ENCODE results near the gene XAGE1B. TPM values are rescaled to one million over a fixed set of nuclear protein-coding genes. Genes with fewer than 3 reads are reported as not detected.
"Not testable (repeated sequence)": the region's sequence is repeated elsewhere in the genome, so short reads cannot be mapped to it uniquely, and the experiment has no call there.

Gene XAGE1B, protein sequence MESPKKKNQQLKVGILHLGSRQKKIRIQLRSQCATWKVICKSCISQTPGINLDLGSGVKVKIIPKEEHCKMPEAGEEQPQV
- total RNA-seq = under 1 TPM in 1 of 2 donors, not detected in 1; 0.68 TPM
- not detected for polyA plus RNA-seq (ENCODE audit: insufficient read length in 6 of 6)
- long read RNA-seq, donor 1 = 0 reads
- long read RNA-seq, donor 2 = 0 reads
- long read RNA-seq, donor 3 = 0 reads
- long read RNA-seq, donor 4 = 0 reads
- long read RNA-seq, donor 5 = 0 reads
- long read RNA-seq, donor 6 = 0 reads
- long read RNA-seq, donor 7 = 0 reads
- long read RNA-seq, donor 8 = 0 reads
- long read RNA-seq, donor 9 = 0 reads
- long read RNA-seq, donor 10 = 0 reads
- long read RNA-seq, donor 11 = 0 reads
- long read RNA-seq, donor 12 = 0 reads

DNA sequence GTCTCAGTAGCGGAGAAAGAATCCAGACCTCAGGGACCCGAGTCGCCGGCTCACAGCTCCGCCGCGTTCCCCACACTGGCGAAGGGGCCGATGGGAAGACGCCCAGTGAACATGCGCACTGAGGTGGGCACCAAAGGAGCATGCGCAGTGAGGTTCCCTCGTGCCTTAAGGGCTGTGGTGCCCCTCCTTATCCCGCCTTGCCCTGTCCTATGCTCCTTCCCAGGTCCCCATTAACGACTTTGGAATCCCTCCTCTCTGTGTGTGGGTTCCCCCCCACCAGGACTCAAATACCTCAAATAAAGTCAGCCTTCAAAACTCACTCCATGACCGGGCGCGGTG, at the start of gene XAGE1B:
Gene XAGE1B (minus strand): TSS at position 77 of the 339 bp plus-strand sequence. CDS start 1,536 bp downstream, outside the sequence.
- H3K4me1 ChIP-seq; H3K9me3 ChIP-seq; H3K4me3 ChIP-seq; ATAC-seq; intact Hi-C loops (cut with DNase I); H3K27ac ChIP-seq; H3K27me3 ChIP-seq; DNase-seq; H3K36me3 ChIP-seq: not testable (repeated sequence)

DNA sequence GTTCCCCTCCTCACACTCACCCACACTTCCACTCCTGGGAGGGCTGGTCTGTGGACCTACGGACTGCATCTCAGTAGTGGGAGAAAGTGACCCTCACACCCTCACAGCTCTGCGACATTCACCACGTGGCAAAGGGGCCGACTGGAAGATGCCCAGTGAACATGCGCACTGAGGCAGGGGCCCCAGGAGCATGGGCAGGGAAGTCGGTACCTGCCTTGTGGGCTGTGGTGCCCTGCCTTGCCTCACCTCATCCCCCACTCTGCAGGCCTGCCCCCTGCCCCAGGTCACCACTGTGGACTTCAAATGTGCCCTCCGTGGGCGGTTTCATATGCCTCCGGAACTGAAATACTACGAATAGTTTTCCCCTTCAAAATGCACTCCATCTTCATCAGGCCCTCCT, 46.2 kb upstream of the XAGE1B start:
- Histone ChIP-seq H3K4me3 (no peak overlapping the region), H3K27ac (no peak overlapping the region), H3K4me1 (no peaks in the 10 kb centered on the region), H3K27me3 (peaks cover 0 to 6% of the 10 kb centered on the region in 2 donors), H3K36me3 (no peaks in the 10 kb centered on the region), H3K9me3 (no peaks in the 10 kb centered on the region)
- TF ChIP-seq, protein P1, sequence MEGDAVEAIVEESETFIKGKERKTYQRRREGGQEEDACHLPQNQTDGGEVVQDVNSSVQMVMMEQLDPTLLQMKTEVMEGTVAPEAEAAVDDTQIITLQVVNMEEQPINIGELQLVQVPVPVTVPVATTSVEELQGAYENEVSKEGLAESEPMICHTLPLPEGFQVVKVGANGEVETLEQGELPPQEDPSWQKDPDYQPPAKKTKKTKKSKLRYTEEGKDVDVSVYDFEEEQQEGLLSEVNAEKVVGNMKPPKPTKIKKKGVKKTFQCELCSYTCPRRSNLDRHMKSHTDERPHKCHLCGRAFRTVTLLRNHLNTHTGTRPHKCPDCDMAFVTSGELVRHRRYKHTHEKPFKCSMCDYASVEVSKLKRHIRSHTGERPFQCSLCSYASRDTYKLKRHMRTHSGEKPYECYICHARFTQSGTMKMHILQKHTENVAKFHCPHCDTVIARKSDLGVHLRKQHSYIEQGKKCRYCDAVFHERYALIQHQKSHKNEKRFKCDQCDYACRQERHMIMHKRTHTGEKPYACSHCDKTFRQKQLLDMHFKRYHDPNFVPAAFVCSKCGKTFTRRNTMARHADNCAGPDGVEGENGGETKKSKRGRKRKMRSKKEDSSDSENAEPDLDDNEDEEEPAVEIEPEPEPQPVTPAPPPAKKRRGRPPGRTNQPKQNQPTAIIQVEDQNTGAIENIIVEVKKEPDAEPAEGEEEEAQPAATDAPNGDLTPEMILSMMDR (IDR thresholded peaks at IDR 0.05) = no peak
- DNase-seq (no peak), ATAC-seq (no peak)
- intact Hi-C loops (cut with DNase I) = no loop called here

DNA sequence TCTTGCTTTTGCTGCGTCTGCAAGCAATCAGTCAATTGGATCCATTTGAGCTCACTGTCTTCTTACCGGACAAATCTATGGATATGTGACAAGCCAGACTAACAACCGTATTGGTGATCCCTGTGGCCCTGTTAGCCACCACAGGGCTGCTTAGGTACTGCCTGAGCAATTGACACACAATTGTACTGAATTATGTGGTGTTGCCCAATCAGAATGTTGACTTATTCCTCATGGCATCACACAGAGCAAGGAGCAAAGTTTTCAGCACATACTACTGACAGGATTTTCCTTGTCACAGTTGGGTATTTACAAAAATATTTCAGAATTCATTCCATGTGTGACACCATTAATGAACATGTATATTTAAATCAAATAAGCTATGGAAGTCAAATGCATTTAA, 41.3 kb upstream of the XAGE1B start:
- DNase-seq (no peak), ATAC-seq (peak; percentile 24)
- intact Hi-C loops (cut with DNase I) = no loop called here
- Histone ChIP-seq H3K36me3 (no peaks in the 10 kb centered on the region), H3K27me3 (no peaks in the 10 kb centered on the region), H3K27ac (no peak overlapping the region), H3K4me3 (no peak overlapping the region), H3K9me3 (no peaks in the 10 kb centered on the region), H3K4me1 (no peaks in the 10 kb centered on the region)
- TF ChIP-seq, protein P1 (IDR thresholded peaks at IDR 0.05) = no peak

DNA sequence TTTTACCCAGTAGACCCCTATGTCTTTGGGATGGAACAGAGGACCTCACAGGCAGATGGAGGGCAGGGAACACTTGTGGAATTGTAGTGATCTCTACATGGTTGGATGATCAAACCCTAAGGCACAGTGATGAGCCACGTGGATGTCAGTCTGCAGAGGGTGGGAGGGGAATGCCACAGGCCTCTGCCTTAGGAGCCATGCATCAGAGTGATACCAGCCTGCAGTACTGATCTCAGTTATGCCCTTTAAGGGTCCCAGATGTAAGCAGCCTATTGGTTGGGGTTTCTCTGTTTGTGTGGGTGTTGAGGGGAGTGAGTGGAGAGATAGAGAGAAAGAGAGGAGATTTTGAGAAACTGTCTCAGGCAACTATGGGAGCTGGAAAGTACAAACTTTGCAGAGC, 39.9 kb upstream of the XAGE1B start:
- no peaks in the 10 kb centered on the region for H3K4me1 ChIP-seq
- no peak overlapping the region for H3K4me3 ChIP-seq
- no peak overlapping the region for H3K27ac ChIP-seq
- ATAC-seq = no peak
- no peak for DNase-seq
- intact Hi-C loops (cut with DNase I) = no loop called here
- H3K9me3 ChIP-seq = no peaks in the 10 kb centered on the region
- H3K27me3 ChIP-seq = no peaks in the 10 kb centered on the region
- TF ChIP-seq, protein P1 (IDR thresholded peaks at IDR 0.05) = no peak
- no peaks in the 10 kb centered on the region for H3K36me3 ChIP-seq

DNA sequence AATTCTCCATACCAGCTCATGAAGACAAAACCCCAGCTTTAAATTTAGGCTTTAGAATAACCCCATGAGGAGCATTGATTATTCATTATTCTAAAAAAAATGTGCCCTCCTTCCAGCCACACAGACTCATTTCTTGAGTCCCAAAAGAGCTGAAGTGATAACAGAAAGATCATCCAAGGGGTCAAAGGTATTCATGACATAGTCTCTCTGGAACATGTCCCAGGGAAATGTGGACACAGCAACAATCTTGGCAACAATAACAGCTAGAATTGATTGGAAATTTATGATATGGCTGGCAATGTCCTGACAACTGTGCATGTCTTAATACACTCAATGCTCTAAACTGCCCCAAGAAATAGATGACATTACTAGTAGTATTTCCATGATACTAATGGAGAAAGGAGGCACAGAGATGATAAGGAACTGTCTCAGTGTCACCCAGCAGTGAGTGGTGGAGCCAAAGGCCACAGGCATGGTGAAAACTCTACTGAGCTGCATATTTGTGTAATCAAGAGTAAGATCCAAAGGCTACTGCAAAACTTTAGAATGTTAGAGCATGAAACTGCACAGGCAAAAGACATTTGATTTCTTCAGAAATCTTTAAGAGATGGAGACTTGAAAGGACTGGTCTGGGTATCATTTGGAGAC, 37.3 kb upstream of the XAGE1B start:
- no peaks in the 10 kb centered on the region for H3K36me3 ChIP-seq
- no peak for DNase-seq
- intact Hi-C loops (cut with DNase I) = no loop called here
- no peaks in the 10 kb centered on the region for H3K27me3 ChIP-seq
- H3K27ac ChIP-seq = no peak overlapping the region
- ATAC-seq = no peak
- H3K9me3 ChIP-seq = no peaks in the 10 kb centered on the region
- H3K4me1 ChIP-seq = no peaks in the 10 kb centered on the region
- no peak overlapping the region for H3K4me3 ChIP-seq
- TF ChIP-seq, protein P1 (IDR thresholded peaks at IDR 0.05) = no peak

DNA sequence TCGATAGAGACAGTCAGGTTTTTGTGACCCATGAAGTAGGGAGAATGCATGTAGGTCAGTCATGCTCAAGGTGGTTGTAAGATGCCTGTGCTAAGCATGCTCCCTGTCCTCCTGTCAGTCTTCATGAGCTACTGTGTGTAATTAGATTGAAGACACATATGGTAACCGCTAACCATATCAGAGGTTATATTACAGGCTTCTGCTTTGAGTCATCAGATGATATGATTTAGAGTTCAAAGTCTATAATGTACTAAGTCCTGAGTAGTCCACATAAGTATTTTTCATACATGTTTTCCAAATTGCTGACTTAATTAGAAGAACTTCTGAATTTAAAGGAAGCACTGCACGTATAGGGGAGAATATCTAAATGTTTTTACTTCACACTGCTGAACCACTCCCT, 31.9 kb upstream of the XAGE1B start:
- ATAC-seq; H3K36me3 ChIP-seq; H3K27me3 ChIP-seq; H3K4me3 ChIP-seq; DNase-seq; H3K9me3 ChIP-seq; H3K27ac ChIP-seq; H3K4me1 ChIP-seq; intact Hi-C loops (cut with DNase I): not testable (repeated sequence)

All from left lung (tissue), 14 donors.